Measurements from ENCODE around the gene EIF4E3.

Gene EIF4E3

DNA sequence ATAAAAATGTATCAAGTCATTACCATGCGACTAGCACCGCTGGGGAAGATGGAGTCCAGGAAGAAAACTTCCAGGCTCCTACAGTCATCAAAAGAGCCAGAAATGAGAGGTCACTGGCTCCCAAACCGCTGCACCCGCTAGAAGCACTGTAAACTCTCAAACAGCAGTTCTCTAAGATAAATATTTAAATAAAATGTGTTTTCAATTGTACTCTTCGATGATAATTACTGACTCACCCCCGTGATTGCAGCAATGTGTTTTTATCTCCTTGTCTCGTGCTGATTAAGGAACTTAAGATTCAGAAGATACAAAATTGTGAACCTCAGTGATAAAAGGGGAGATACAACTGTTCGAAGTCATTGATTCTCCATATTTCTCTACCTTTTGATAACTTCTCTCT lies 95.9 kb downstream of the EIF4E3 start:
- peak; percentile 33 for DNase-seq (ENCODE audit: extremely low read depth, low read depth)
- no peak overlapping the region for H3K4me3 ChIP-seq (replicated peaks; ENCODE audit: low read depth, low read length)
- TF ChIP-seq, protein P1, sequence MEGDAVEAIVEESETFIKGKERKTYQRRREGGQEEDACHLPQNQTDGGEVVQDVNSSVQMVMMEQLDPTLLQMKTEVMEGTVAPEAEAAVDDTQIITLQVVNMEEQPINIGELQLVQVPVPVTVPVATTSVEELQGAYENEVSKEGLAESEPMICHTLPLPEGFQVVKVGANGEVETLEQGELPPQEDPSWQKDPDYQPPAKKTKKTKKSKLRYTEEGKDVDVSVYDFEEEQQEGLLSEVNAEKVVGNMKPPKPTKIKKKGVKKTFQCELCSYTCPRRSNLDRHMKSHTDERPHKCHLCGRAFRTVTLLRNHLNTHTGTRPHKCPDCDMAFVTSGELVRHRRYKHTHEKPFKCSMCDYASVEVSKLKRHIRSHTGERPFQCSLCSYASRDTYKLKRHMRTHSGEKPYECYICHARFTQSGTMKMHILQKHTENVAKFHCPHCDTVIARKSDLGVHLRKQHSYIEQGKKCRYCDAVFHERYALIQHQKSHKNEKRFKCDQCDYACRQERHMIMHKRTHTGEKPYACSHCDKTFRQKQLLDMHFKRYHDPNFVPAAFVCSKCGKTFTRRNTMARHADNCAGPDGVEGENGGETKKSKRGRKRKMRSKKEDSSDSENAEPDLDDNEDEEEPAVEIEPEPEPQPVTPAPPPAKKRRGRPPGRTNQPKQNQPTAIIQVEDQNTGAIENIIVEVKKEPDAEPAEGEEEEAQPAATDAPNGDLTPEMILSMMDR (IDR thresholded peaks at IDR 0.05; ENCODE audit: low read depth, low read length, missing control alignments): no peak

DNA sequence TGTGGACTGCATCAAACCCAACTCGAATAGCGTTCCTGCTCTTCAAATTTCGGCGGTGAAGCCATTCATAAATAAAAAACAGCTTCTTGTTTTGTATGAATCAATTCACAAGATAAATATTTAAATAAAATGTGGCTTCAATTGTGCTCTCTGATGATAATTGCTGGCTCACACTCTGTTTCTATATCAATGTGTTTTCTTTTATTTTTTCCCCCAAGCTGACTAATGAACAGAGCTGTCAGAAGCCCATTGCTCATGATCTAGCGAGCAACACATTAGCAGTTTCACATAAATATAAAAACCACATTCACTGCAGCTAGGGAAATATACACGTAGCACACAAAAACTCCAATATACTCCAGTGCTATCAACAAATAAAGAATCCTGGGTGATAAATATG lies 96.7 kb downstream of the EIF4E3 start:
- no peak overlapping the region for H3K4me3 ChIP-seq (replicated peaks; ENCODE audit: low read depth, low read length)
- no peak for DNase-seq (ENCODE audit: extremely low read depth, low read depth)
- TF ChIP-seq, protein P1 (IDR thresholded peaks at IDR 0.05; ENCODE audit: low read depth, low read length, missing control alignments): no peak

DNA sequence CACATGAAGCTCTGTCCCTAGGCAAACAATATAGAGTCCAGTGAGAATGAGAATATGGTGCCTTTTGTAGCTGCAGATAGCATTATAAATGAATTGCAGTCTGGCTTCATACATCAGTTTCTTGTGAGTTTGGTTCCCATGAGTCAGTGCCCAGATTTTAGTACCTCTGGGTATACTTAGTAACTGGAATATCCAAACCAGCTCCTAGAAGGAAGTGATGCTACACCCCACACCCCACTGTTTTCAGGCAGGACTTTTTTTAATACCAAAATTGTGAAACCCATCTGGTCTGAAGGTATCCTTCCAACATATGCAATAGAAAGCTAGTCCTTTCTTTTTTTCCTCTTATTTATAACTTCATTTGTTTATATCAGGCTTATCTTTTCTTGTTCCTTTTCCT lies 99.5 kb downstream of the EIF4E3 start:
- no peak overlapping the region for H3K4me3 ChIP-seq (replicated peaks; ENCODE audit: low read depth, low read length)
- TF ChIP-seq, protein P1 (IDR thresholded peaks at IDR 0.05; ENCODE audit: low read depth, low read length, missing control alignments): no peak
- no peak for DNase-seq (ENCODE audit: extremely low read depth, low read depth)
